GM23248 (cell line): ENCODE results near the gene RNFT2.

Experiments
- EZH2 ChIP-seq: fragments of 200-600 bp; sonication (generic); IDR thresholded peaks from 2 replicates; pipeline ENCODE4 v1.6.1; 2018; ENCODE audit warnings: antibody characterized with exemption, mild to moderate bottlenecking; ENCODE audit not compliant: insufficient read depth, poor library complexity, severe bottlenecking
- EZH2phosphoT487 ChIP-seq: fragments of 200-600 bp; sonication (generic); IDR thresholded peaks from 2 replicates; pipeline ENCODE4 v1.6.1; 2018; ENCODE audit warnings: antibody characterized with exemption, moderate library complexity, mild to moderate bottlenecking, low read depth; ENCODE audit not compliant: insufficient read depth

DNA sequence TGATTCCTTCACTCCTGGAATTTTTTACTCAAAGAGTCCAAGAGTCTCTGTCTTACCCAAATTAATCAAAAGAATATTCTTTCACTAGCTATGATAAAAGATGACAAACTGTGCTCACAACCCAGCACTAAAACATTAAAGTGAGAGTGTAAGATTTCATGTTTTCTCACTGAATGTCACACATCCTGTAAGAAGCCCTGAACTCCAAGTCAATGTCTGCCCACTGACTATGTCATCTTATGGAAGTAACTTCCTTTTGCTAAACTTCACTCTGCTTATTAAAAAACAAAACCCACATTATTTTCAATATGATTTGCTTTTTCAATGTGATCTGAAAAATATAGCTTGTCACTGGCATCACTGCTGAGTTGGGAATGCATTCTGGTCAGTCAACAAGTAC lies 15.9 kb upstream of the RNFT2 start:
- TF ChIP-seq EZH2 (no peak), EZH2phosphoT487 (no peak)
